NB4 (cell line): Measurements from ENCODE around the gene BSCL2.

Experiments used
- CTCF ChIP-seq: IDR thresholded peaks from one replicate; pipeline ENCODE4 v1.5.1; 2012; ENCODE audit warnings: low read depth, low read length
- POLR2A ChIP-seq: IDR thresholded peaks from 2 replicates; pipeline ENCODE4 v1.6.1; 2011; ENCODE audit warnings: mild to moderate bottlenecking; ENCODE audit not compliant: insufficient read length; ENCODE audit errors: extremely low read depth

- TF ChIP-seq CTCF, result no peak
- TF ChIP-seq POLR2A, result no peak
These were observed 60.2 kb downstream of the BSCL2 start for GRCh38 chr11:62646825-62647608.
